ENCODE results near the gene ENPP1.

GRCh38 chr6:131792091-131792496 is 15.7 kb upstream of the ENPP1 start:
- TF ChIP-seq TAF1 (IDR thresholded peaks at IDR 0.05; ENCODE audit: low read depth, low read length), result no peak
- TF ChIP-seq POLR2A (IDR thresholded peaks at IDR 0.05; ENCODE audit: low read depth, low read length), result no peak
- no peak for TF ChIP-seq PAX5 (IDR thresholded peaks at IDR 0.05; ENCODE audit: insufficient read depth, low read length, severe bottlenecking)
